Activated gamma-delta T cell treated with anti-CD3 and anti-CD28 coated beads, Interleukin-2, amount 50 U/mL, for 16 hours (primary cell): ENCODE measurements around the gene PRIMA1.

ENCODE experiments used
- DNase-seq: peaks from one replicate; pipeline ENCODE4 v3.0.0-alpha.2; 2020; ENCODE audit warnings: low read depth

PRIMA1 gene

GRCh38 chr14:93674343-93674742 lies 113.9 kb downstream of the PRIMA1 start:
- DNase-seq, result no peak

GRCh38 chr14:93669632-93670031 lies 118.7 kb downstream of the PRIMA1 start:
- no peak for DNase-seq
